Right cardiac atrium (tissue), 5 donors: ENCODE data around the gene MYBPHL. TPM values are rescaled to one million over a fixed set of nuclear protein-coding genes. Genes with fewer than 3 reads are reported as not detected.

Source experiments
- ATAC-seq, 2 donors: fragments of 200-7000 bp; cut with Tn5 transposase; one replicate each; pipeline versions ENCODE4 v1.8.0 to v1.9.1; 2020; ENCODE audit warnings: moderate library complexity in 2 of 2, mild to moderate bottlenecking in 1 of 2
- DNase-seq, 3 donors: peaks; one replicate each; pipeline ENCODE4 v3.0.0-alpha.2; 2020
- H3K27ac ChIP-seq: one replicate; pipeline ENCODE4 v1.5.1; 2013; ENCODE audit warnings: mild to moderate bottlenecking, low read length, control low read depth, moderate library complexity
- H3K27me3 ChIP-seq: one replicate; pipeline ENCODE4 v1.6.1; 2013; ENCODE audit not compliant: control insufficient read depth, insufficient read depth
- H3K4me1 ChIP-seq: one replicate; pipeline ENCODE4 v1.6.1; 2013; ENCODE audit warnings: low read length; ENCODE audit not compliant: control insufficient read depth, insufficient read depth
- H3K4me3 ChIP-seq: one replicate; pipeline ENCODE4 v1.5.1; 2013; ENCODE audit warnings: low read length, control low read depth
- H3K9me3 ChIP-seq: one replicate; pipeline ENCODE4 v1.6.1; 2013; ENCODE audit warnings: low read length; ENCODE audit not compliant: control insufficient read depth
- WGBS: extraction: QIAGEN DNeasy Blood & Tissue Kit; methylation state at CpG from one replicate; pipeline ENCODE4 v1.1.7; 2013; 5-methylcytosine and 5-hydroxymethylcytosine counted together
- intact Hi-C, 4 donors: fragments of 100-400 bp; cut with DNase I; formaldehyde crosslinking; loops; one replicate each; pipeline versions ENCODE4 v1.11.0 to v1.14.0; 2022 to 2023
- polyA plus RNA-seq: library from polyadenylated mRNA; stranded (reverse); fragments of 200-250 nt; gene quantifications from one replicate; pipeline ENCODE4 v1.2.3, GENCODE V29; 2013
- total RNA-seq, 4 donors: library from RNA; stranded (reverse); fragmentation: NEBNext Ultra II Directional; extraction: Animal tissue kit (Norgen Biotek cat#: 25700); gene quantifications; one replicate each; pipeline ENCODE4 v1.2.1, GENCODE V29; 2021
- donor health status: healthy with polysubstance abuse.
- donor health status: DM: no; HTN: yes; CAD: no.
- donor health status: DM: no; HTN: no; CAD: no.
- donor health status: DM: no; HTN: yes; CAD: no; lungs with severe emphysema.
- donor health status: DM: yes; HTN: yes; CAD: no.

MYBPHL gene
- total and polyA plus RNA-seq, 5 donors: 115 to 521 (median 264) TPM

GRCh38 chr1:109250454-109251276 lies 56.1 kb downstream of the MYBPHL start:
- H3K9me3 ChIP-seq: no peaks in the 10 kb centered on the region
- H3K27me3 ChIP-seq: no peaks in the 10 kb centered on the region
- no peak for ATAC-seq
- H3K4me1 ChIP-seq: peaks cover 15% of the 10 kb centered on the region
- WGBS: 89% methylated on average over 33 of the region's 33 CpGs
- DNase-seq: peak in 1 of 3 donors; percentile 33
- no peak overlapping the region for H3K27ac ChIP-seq
- intact Hi-C loops: no loop called here
- H3K4me3 ChIP-seq: no peak overlapping the region

- peak overlapping the region; percentile 84 for H3K4me3 ChIP-seq
- no peaks in the 10 kb centered on the region for H3K9me3 ChIP-seq
- DNase-seq (no peak), ATAC-seq (no peak)
- peaks cover 8% of the 10 kb centered on the region for H3K4me1 ChIP-seq
- 2% methylated on average over 80 of the region's 80 CpGs for WGBS
- H3K27ac ChIP-seq: no peak overlapping the region
- intact Hi-C loops: no loop called here
- H3K27me3 ChIP-seq: no peaks in the 10 kb centered on the region
Observed at GRCh38 chr1:109249654-109250401, 57.0 kb downstream of the MYBPHL start.

GRCh38 chr1:109248797-109249629 lies 57.8 kb downstream of the MYBPHL start, which contains the start of gene CELSR2:
Gene CELSR2 (plus strand): TSS chr1:109249539. CDS start chr1:109250080, 541 bp downstream.
- Histone ChIP-seq H3K9me3 (no peaks in the 10 kb centered on the region), H3K4me3 (peak within 1 kb of the TSS; percentile 84), H3K4me1 (no peaks in the 10 kb centered on the region), H3K27ac (no peak within 1 kb of the TSS), H3K27me3 (no peaks in the 10 kb centered on the region)
- peak; percentile 57 to 69 for ATAC-seq
- DNase-seq: peak; percentile 57 to 86 (median 78)
- 12% methylated on average over 49 of the region's 49 CpGs for WGBS
- intact Hi-C loops: no loop called here

- DNase-seq (no peak), ATAC-seq (no peak)
- H3K27me3 ChIP-seq: no peaks in the 10 kb centered on the region
- no peak overlapping the region for H3K27ac ChIP-seq
- H3K4me3 ChIP-seq: no peak overlapping the region
- WGBS: 96% methylated on average over 7 of the region's 7 CpGs
- intact Hi-C loops: no loop called here
- no peaks in the 10 kb centered on the region for H3K4me1 ChIP-seq
- no peaks in the 10 kb centered on the region for H3K9me3 ChIP-seq
Observed at GRCh38 chr1:109248444-109248796, 58.4 kb downstream of the MYBPHL start.

GRCh38 chr1:109247401-109248365 lies 59.1 kb downstream of the MYBPHL start:
- Histone ChIP-seq H3K27me3 (no peaks in the 10 kb centered on the region), H3K9me3 (no peaks in the 10 kb centered on the region), H3K4me3 (no peak overlapping the region), H3K4me1 (no peaks in the 10 kb centered on the region), H3K27ac (no peak overlapping the region)
- ATAC-seq (no peak), DNase-seq (no peak)
- intact Hi-C loops: no loop called here
- WGBS: 87% methylated on average over 8 of the region's 8 CpGs

GRCh38 chr1:109246141-109246551 lies 60.7 kb downstream of the MYBPHL start:
- ATAC-seq (no peak), DNase-seq (no peak)
- intact Hi-C loops: no loop called here
- 83% methylated on average over 7 of the region's 7 CpGs for WGBS
- Histone ChIP-seq H3K9me3 (no peaks in the 10 kb centered on the region), H3K27me3 (no peaks in the 10 kb centered on the region), H3K4me1 (peaks cover 5% of the 10 kb centered on the region), H3K4me3 (no peak overlapping the region), H3K27ac (no peak overlapping the region)

- no peak for ATAC-seq
- WGBS: 76% methylated on average over 8 of the region's 8 CpGs
Observed at GRCh38 chr1:109243860-109244552, 62.8 kb downstream of the MYBPHL start.

GRCh38 chr1:109243221-109243620 lies 63.6 kb downstream of the MYBPHL start:
- Histone ChIP-seq H3K4me3 (no peak overlapping the region), H3K27me3 (no peaks in the 10 kb centered on the region), H3K4me1 (peaks cover 5% of the 10 kb centered on the region), H3K27ac (no peak overlapping the region), H3K9me3 (no peaks in the 10 kb centered on the region)
- ATAC-seq (no peak), DNase-seq (no peak)
- 64% methylated on average over 5 of the region's 5 CpGs for WGBS
- intact Hi-C loops: no loop called here

More at GRCh38 chr1:109243860-109244552, 62.8 kb downstream of the MYBPHL start:
- Histone ChIP-seq H3K4me1 (peaks cover 5% of the 10 kb centered on the region), H3K27me3 (no peaks in the 10 kb centered on the region), H3K4me3 (no peak overlapping the region), H3K27ac (no peak overlapping the region), H3K9me3 (no peaks in the 10 kb centered on the region)
- DNase-seq: no peak
- intact Hi-C loops: no loop called here

DNA sequence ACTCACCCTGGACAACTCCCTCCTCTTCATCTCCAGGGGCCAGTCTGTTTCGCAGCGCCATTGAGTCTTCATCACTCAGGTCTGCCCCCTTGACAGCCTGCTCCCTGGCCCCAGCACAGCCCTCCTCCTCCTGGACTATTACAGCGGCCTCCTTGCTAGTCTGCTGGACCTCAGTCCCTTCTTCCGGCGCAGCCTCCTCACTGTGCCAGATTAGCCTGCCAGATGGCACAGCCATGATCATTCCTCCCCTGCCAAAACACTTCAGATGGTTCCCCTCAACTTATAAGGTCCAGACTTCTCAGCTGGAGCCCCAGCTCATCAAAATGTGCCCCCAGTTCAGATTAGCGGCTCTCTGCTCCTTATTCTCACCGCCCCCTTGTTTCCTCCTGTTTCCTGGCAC lies 64.4 kb downstream of the MYBPHL start:
- Histone ChIP-seq H3K27ac (no peak overlapping the region), H3K27me3 (no peaks in the 10 kb centered on the region), H3K9me3 (no peaks in the 10 kb centered on the region), H3K4me1 (peaks cover 5% of the 10 kb centered on the region), H3K4me3 (no peak overlapping the region)
- 37% methylated on average over 7 of the region's 7 CpGs for WGBS
- intact Hi-C loops: no loop called here
- DNase-seq (peak in 2 of 3 donors; percentile 78 to 85), ATAC-seq (peak; percentile 39 to 44)
